ENCODE measurements around the gene CFAP46. TPM values are rescaled to one million over a fixed set of nuclear protein-coding genes. Genes with fewer than 3 reads are reported as not detected.

Gene CFAP46
- total and polyA plus RNA-seq, 2 of the 4 experiments (the other 2 are of a cell fraction): 1.3 to 1.8 TPM

- WGBS, 2 experiments (ENCODE audit: extremely low coverage in 2 of 2, insufficient read length in 1 of 2): 93% methylated on average over 16 of the region's 28 CpGs; no CpG with 5 or more reads in 1 of the 2 experiments
- Histone ChIP-seq H2BK15ac (ENCODE audit: low read depth, low read length) (no peak overlapping the region), H3K9me1 (ENCODE audit: insufficient read depth, low read length) (no peaks in the 10 kb centered on the region), H3K27ac (ENCODE audit: insufficient read depth, low read length) (no peak overlapping the region), H4K91ac (ENCODE audit: insufficient read depth, low read depth, low read length) (no peak overlapping the region), H3K18ac (ENCODE audit: low read depth, low read length) (no peak overlapping the region), H2BK20ac (ENCODE audit: low read depth, low read length) (no peak overlapping the region), H2BK5ac (ENCODE audit: low read depth, low read length, poor library complexity, severe bottlenecking) (no peak overlapping the region), H2AFZ (replicated peaks; ENCODE audit: low read length, poor library complexity) (no peak overlapping the region), H3K79me1 (ENCODE audit: low read depth in 1 of 2, low read length in 2 of 2) (no peaks in the 10 kb centered on the region), H3K9ac (ENCODE audit: low read depth, low read length) (no peak overlapping the region), H3K27me3 (ENCODE audit: control insufficient read depth, insufficient read depth, low read length) (peaks cover 6% of the 10 kb centered on the region), H2AK9ac (replicated peaks; ENCODE audit: low read depth, low read length, poor library complexity) (no peak overlapping the region), H3K36me3 (ENCODE audit: control insufficient read depth, insufficient read depth, low read length) (no peaks in the 10 kb centered on the region), H2AK5ac (ENCODE audit: low read depth, low read length) (no peak overlapping the region), H3K56ac (ENCODE audit: extremely low read depth, insufficient read depth, low read length) (no peak overlapping the region), H4K20me1 (ENCODE audit: insufficient read depth, low read length) (no peaks in the 10 kb centered on the region), H3K4me3 (ENCODE audit: insufficient read depth, low read depth, low read length) (no peak overlapping the region), H2BK120ac (ENCODE audit: low read depth, low read length) (no peak overlapping the region), H3K23ac (ENCODE audit: low read depth, low read length) (no peak overlapping the region), H3K4ac (ENCODE audit: low read depth, low read length) (no peak overlapping the region), H4K5ac (ENCODE audit: low read depth, low read length) (no peak overlapping the region), H4K8ac (ENCODE audit: low read depth in 2 of 2, low read length in 2 of 2) (no peak overlapping the region), H3K14ac (replicated peaks; ENCODE audit: low read depth, low read length) (no peak overlapping the region), H3K4me1 (ENCODE audit: control insufficient read depth, insufficient read depth, low read length) (peaks cover 3% of the 10 kb centered on the region; the same call in 1 of the 2 replicates), H3K9me3 (ENCODE audit: control insufficient read depth, insufficient read depth, low read length) (no peaks in the 10 kb centered on the region), H3K4me2 (ENCODE audit: low read depth, low read length) (no peak overlapping the region)
- no peak for TF ChIP-seq BHLHE40 (IDR thresholded peaks at IDR 0.05; ENCODE audit: low read depth, low read length)
- no peak for TF ChIP-seq SMC3 (IDR thresholded peaks at IDR 0.05; ENCODE audit: low read depth, low read length)
- no peak for TF ChIP-seq MAFK (IDR thresholded peaks at IDR 0.05; ENCODE audit: low read depth, low read length)
- TF ChIP-seq ELK1 (IDR thresholded peaks at IDR 0.05; ENCODE audit: borderline replicate concordance, low read depth, low read length): no peak
- no peak for TF ChIP-seq FOS (IDR thresholded peaks at IDR 0.05; ENCODE audit: low read depth, low read length)
- TF ChIP-seq CTCF (conservative IDR thresholded peaks at IDR 0.05; ENCODE audit: low read depth, low read length): no peak
- TF ChIP-seq CEBPB (IDR thresholded peaks at IDR 0.05; ENCODE audit: low read depth, low read length): no peak
- TF ChIP-seq RCOR1 (IDR thresholded peaks at IDR 0.05; ENCODE audit: insufficient replicate concordance, low read length): no peak
- TF ChIP-seq NFE2L2 (IDR thresholded peaks at IDR 0.05; ENCODE audit: low read depth, low read length): no peak
- TF ChIP-seq CHD1 (IDR thresholded peaks at IDR 0.05; ENCODE audit: low read depth, low read length): no peak
- TF ChIP-seq MXI1 (IDR thresholded peaks at IDR 0.05; ENCODE audit: borderline replicate concordance, low read depth, low read length): no peak
- TF ChIP-seq RAD21 (IDR thresholded peaks at IDR 0.05; ENCODE audit: low read length): no peak
- no peak for TF ChIP-seq MAZ (IDR thresholded peaks at IDR 0.05; ENCODE audit: borderline replicate concordance, low read depth, low read length)
- no peak for TF ChIP-seq USF2 (IDR thresholded peaks at IDR 0.05; ENCODE audit: low read depth, low read length)
- TF ChIP-seq POLR2A (IDR thresholded peaks at IDR 0.05; ENCODE audit: low read depth, low read length): no peak
- CTCF ChIA-PET: no interaction called here
- BruUV-seq (replicated peaks): no TSS peak
- ATAC-seq (ENCODE audit: low read depth): no peak
- dilution Hi-C loops (cut with HindIII; ENCODE audit: low sequenced_read_pairs, unreplicated experiment): no loop called here
- intact Hi-C loops (cut with micrococcal nuclease): loop anchor here (5.0 kb wide), 1 partner anchor 289 kb away; no protein-coding TSS in a partner anchor
- POLR2A ChIA-PET (ENCODE audit: unreplicated experiment): no interaction called here
- no peak for DNase-seq
- in situ Hi-C loops (cut with MboI; ENCODE audit: low sequenced_read_pairs): no loop called here
Measured at GRCh38 chr10:132940791-132941465, 1.4 kb downstream of the CFAP46 start.
